ENCODE data around the gene RUBCN.

DNA sequence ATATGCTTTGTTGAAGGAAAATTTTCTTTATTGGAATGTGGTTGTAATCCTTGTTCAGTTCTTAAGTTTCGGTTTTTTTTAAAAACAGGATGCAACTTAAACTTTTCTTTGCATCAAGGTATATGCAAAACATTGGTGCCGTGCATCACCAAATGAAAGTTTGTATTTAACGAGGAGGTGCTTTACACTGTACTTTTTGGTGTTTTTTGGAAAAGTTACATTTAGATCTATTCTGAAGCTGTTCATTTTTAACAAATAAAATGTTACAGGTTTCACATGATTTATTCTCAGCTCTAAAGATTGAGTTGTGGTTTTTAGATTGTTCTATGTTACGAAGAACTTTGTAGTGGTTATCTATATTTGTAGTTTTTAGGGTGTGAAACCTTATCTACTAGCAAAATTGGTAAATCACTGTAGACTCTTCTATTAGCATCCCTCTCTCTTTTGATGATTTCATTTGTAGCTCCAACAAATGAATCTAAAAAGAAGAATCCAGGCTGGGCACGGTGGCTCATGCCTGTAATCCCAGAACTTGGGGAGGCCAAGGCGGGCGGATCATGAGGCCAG, 47.4 kb upstream of the RUBCN start:
- TF ChIP-seq, protein P1, sequence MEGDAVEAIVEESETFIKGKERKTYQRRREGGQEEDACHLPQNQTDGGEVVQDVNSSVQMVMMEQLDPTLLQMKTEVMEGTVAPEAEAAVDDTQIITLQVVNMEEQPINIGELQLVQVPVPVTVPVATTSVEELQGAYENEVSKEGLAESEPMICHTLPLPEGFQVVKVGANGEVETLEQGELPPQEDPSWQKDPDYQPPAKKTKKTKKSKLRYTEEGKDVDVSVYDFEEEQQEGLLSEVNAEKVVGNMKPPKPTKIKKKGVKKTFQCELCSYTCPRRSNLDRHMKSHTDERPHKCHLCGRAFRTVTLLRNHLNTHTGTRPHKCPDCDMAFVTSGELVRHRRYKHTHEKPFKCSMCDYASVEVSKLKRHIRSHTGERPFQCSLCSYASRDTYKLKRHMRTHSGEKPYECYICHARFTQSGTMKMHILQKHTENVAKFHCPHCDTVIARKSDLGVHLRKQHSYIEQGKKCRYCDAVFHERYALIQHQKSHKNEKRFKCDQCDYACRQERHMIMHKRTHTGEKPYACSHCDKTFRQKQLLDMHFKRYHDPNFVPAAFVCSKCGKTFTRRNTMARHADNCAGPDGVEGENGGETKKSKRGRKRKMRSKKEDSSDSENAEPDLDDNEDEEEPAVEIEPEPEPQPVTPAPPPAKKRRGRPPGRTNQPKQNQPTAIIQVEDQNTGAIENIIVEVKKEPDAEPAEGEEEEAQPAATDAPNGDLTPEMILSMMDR (IDR thresholded peaks at IDR 0.05), result no peak
- TF ChIP-seq FOXJ3 (CRISPR knock-in tag; IDR thresholded peaks at IDR 0.05) (no peak), RAD21 (IDR thresholded peaks at IDR 0.05; ENCODE audit: low read length) (no peak), POLR2AphosphoS5 (IDR thresholded peaks at IDR 0.05; ENCODE audit: low read depth, low read length) (no peak), EP300 (IDR thresholded peaks at IDR 0.05; ENCODE audit: borderline replicate concordance in 1 of 2, low read depth in 1 of 2, low read length in 1 of 2) (no peak), SMC3 (IDR thresholded peaks at IDR 0.05; ENCODE audit: low read depth, low read length) (no peak), TAF1 (IDR thresholded peaks at IDR 0.05; ENCODE audit: borderline replicate concordance, low read depth, low read length) (no peak), SIN3A (IDR thresholded peaks at IDR 0.05; ENCODE audit: borderline replicate concordance, low read depth, low read length) (no peak), EZH2phosphoT487 (IDR thresholded peaks at IDR 0.05; ENCODE audit: borderline replicate concordance, low read depth) (no peak)
- TF ChIP-seq, protein P2, sequence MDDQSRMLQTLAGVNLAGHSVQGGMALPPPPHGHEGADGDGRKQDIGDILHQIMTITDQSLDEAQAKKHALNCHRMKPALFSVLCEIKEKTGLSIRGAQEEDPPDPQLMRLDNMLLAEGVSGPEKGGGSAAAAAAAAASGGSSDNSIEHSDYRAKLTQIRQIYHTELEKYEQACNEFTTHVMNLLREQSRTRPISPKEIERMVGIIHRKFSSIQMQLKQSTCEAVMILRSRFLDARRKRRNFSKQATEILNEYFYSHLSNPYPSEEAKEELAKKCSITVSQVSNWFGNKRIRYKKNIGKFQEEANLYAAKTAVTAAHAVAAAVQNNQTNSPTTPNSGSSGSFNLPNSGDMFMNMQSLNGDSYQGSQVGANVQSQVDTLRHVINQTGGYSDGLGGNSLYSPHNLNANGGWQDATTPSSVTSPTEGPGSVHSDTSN (IDR thresholded peaks at IDR 0.05), result no peak

All from SK-N-SH (cell line).